Lung microvascular endothelial cell (primary cell): ENCODE results near the gene DRC7. TPM values are rescaled to one million over a fixed set of nuclear protein-coding genes. Genes with fewer than 3 reads are reported as not detected.
"Not testable (repeated sequence)": the region's sequence is repeated elsewhere in the genome, so short reads cannot be mapped to it uniquely, and the experiment has no call there.

Experiments used
- DNase-seq, 2 donors: peaks; one replicate each; pipeline versions ENCODE4 v3.0.0 to v3.0.0-alpha.2; 2010; ENCODE audit warnings: low read depth in 2 of 2
- total RNA-seq: library from RNA; depleted of rRNA; stranded (reverse); fragments of >200 nt; gene quantifications from 2 replicates; pipeline ENCODE4 v1.2.1, GENCODE V29; 2014

DRC7 gene
- total RNA-seq, 1 donor from 2014 or later: 0.20 TPM

- no peak for DNase-seq
Measured at GRCh38 chr16:57660715-57661463, 33.7 kb upstream of the DRC7 start.

GRCh38 chr16:57661510-57661909, 33.1 kb upstream of the DRC7 start:
- DNase-seq: no peak

- no peak for DNase-seq
Measured at GRCh38 chr16:57661936-57662906, 32.4 kb upstream of the DRC7 start.

GRCh38 chr16:57663436-57663835, 31.2 kb upstream of the DRC7 start:
- no peak for DNase-seq

- no peak for DNase-seq
Measured at GRCh38 chr16:57663917-57664661, 30.5 kb upstream of the DRC7 start.

GRCh38 chr16:57664662-57665025, 30.0 kb upstream of the DRC7 start:
- DNase-seq: no peak

- no peak for DNase-seq
Measured at GRCh38 chr16:57665541-57665940, 29.1 kb upstream of the DRC7 start.

GRCh38 chr16:57666353-57667047, 28.1 kb upstream of the DRC7 start:
- DNase-seq: no peak

- peak in 1 of 2 donors; percentile 59 for DNase-seq
Measured at GRCh38 chr16:57667048-57667525, 27.5 kb upstream of the DRC7 start.

- peak; percentile 24 to 91 for DNase-seq
Measured at GRCh38 chr16:57667526-57668262, 26.9 kb upstream of the DRC7 start.

GRCh38 chr16:57668263-57668571, 26.4 kb upstream of the DRC7 start, which contains the start of gene ADGRG3:
Gene ADGRG3 (plus strand): TSS chr16:57668306. CDS start chr16:57668348, 42 bp downstream.
- DNase-seq: no peak

GRCh38 chr16:57668630-57669475, 25.8 kb upstream of the DRC7 start:
- no peak for DNase-seq

- DNase-seq: no peak
Measured at GRCh38 chr16:57669476-57670162, 25.0 kb upstream of the DRC7 start.

- no peak for DNase-seq
Measured at GRCh38 chr16:57670196-57670595, 24.4 kb upstream of the DRC7 start.

- DNase-seq: not testable (repeated sequence)
Measured at GRCh38 chr16:57671451-57671850, 23.2 kb upstream of the DRC7 start.

- DNase-seq: no peak
Measured at GRCh38 chr16:57672416-57672815, 22.2 kb upstream of the DRC7 start.

GRCh38 chr16:57672824-57673223, 21.8 kb upstream of the DRC7 start:
- DNase-seq: no peak

- DNase-seq: no peak
Measured at GRCh38 chr16:57675741-57676551, 18.7 kb upstream of the DRC7 start.
